Skin of body (tissue), 2 donors: ENCODE data around the gene ABCB9. TPM values are rescaled to one million over a fixed set of nuclear protein-coding genes. Genes with fewer than 3 reads are reported as not detected.
"Not testable (repeated sequence)": the region's sequence is repeated elsewhere in the genome, so short reads cannot be mapped to it uniquely, and the experiment has no call there.

Source experiments
- DNase-seq: peaks from one replicate; lab custom pipeline; 2025; lab: John Stamatoyannopoulos, UW
- total RNA-seq: library from RNA; depleted of rRNA; stranded (reverse); fragments of >200 nt; gene quantifications from one replicate; pipeline ENCODE4 v1.2.3, GENCODE V29; 2014

ABCB9 gene
- total RNA-seq, 1 donor from 2014 or later: 4.6 TPM

- not testable (repeated sequence) for DNase-seq
Measured at GRCh38 chr12:122941351-122941750, 24.9 kb downstream of the ABCB9 start.

GRCh38 chr12:122939125-122939524, 27.1 kb downstream of the ABCB9 start:
- DNase-seq: no peak

- DNase-seq: no peak
Measured at GRCh38 chr12:122937622-122938091, 28.6 kb downstream of the ABCB9 start.

- no peak for DNase-seq
Measured at GRCh38 chr12:122935318-122935717, 30.9 kb downstream of the ABCB9 start.

- DNase-seq: no peak
Measured at GRCh38 chr12:122934722-122935121, 31.5 kb downstream of the ABCB9 start.

GRCh38 chr12:122932207-122932606, 34.1 kb downstream of the ABCB9 start:
- no peak for DNase-seq

GRCh38 chr12:122929812-122930211, 36.5 kb downstream of the ABCB9 start:
- DNase-seq: no peak

GRCh38 chr12:122929148-122929538, 37.1 kb downstream of the ABCB9 start:
- no peak for DNase-seq

GRCh38 chr12:122928404-122929147, 37.7 kb downstream of the ABCB9 start:
- DNase-seq: no peak

GRCh38 chr12:122927756-122928403, 38.4 kb downstream of the ABCB9 start:
- DNase-seq: no peak

- no peak for DNase-seq
Measured at GRCh38 chr12:122921917-122922316, 44.3 kb downstream of the ABCB9 start.

- DNase-seq: no peak
Measured at GRCh38 chr12:122920687-122921086, 45.6 kb downstream of the ABCB9 start.

- DNase-seq: no peak
Measured at GRCh38 chr12:122918827-122919226, 47.4 kb downstream of the ABCB9 start.

GRCh38 chr12:122917507-122918121, 48.6 kb downstream of the ABCB9 start:
- DNase-seq: no peak

- DNase-seq: no peak
Measured at GRCh38 chr12:122909442-122910288, 56.6 kb downstream of the ABCB9 start.

- no peak for DNase-seq
Measured at GRCh38 chr12:122908915-122909314, 57.3 kb downstream of the ABCB9 start.

GRCh38 chr12:122905258-122905657, 61.0 kb downstream of the ABCB9 start:
- not testable (repeated sequence) for DNase-seq

- DNase-seq: no peak
Measured at GRCh38 chr12:122903693-122904034, 62.6 kb downstream of the ABCB9 start.

GRCh38 chr12:122902854-122903692, 63.2 kb downstream of the ABCB9 start:
- no peak for DNase-seq

GRCh38 chr12:122899887-122900286, 66.4 kb downstream of the ABCB9 start:
- no peak for DNase-seq

- DNase-seq: no peak
Measured at GRCh38 chr12:122896662-122897061, 69.6 kb downstream of the ABCB9 start.
